K562 (cell line): ENCODE results near the gene ACKR3. TPM values are rescaled to one million over a fixed set of nuclear protein-coding genes. Genes with fewer than 3 reads are reported as not detected.

Experiments
- ATAC-seq: fragments of 200-7000 bp; cut with Tn5 transposase; 3 replicates; pipeline ENCODE4 v1.9.1; 2020; ENCODE audit warnings: moderate library complexity
- BruUV-seq: library from RNA; stranded (reverse); fragments of 400-500 nt; replicated peaks from 2 replicates; lab custom pipeline; 2021; lab: Mats Ljungman, UMichigan
- CTCF ChIA-PET: fragments of 300-600 bp; formaldehyde crosslinking; extraction: SDS; loops from one replicate; lab custom pipeline; 2021; ENCODE audit warnings: low intra/inter-chr PET ratio; lab: Yijun Ruan, JAX
- POLR2A ChIA-PET: fragments of 300-600, 350-650 bp; sonication (Branson Sonifier 250); formaldehyde crosslinking; extraction: SDS; loops from one replicate; lab custom pipeline; 2021; ENCODE audit warnings: antibody characterized with exemption, inconsistent platforms; lab: Yijun Ruan, JAX
- DNase-seq, 4 experiments: peaks; one replicate each; pipeline versions ENCODE4 v3.0.0 to v3.0.0-alpha.2; 2011 to 2018; ENCODE audit warnings: low spot score in 3 of 4, mixed read lengths in 3 of 4; ENCODE audit errors: extremely low read depth in 1 of 4
- FAIRE-seq: peaks from 2 replicates; lab custom pipeline; 2011; peaks lifted over from hg19 to GRCh38; lab: Jason Lieb, UNC
- H2AFZ ChIP-seq: 2 replicates; pipeline ENCODE4 v1.6.0; 2011; ENCODE audit warnings: low read depth, low read length, control low read depth, inconsistent platforms
- H3K27ac ChIP-seq: fragments of 200-600 bp; 3 replicates; pipeline ENCODE4 v1.8.0; 2011; ENCODE audit warnings: low read depth, mild to moderate bottlenecking, control low read depth, inconsistent platforms, low read length, moderate library complexity, mixed read lengths; ENCODE audit errors: extremely low read depth
- H3K27me3 ChIP-seq, 2 experiments: fragments of 300-600 bp in 1 of 2; 2 replicates in 1 of 2; 3 replicates in 1 of 2; pipeline versions ENCODE4 v1.6.0 to v1.8.0; 2011; ENCODE audit warnings: inconsistent platforms in 2 of 2, low read length in 2 of 2, mild to moderate bottlenecking in 1 of 2, mixed read lengths in 1 of 2, moderate library complexity in 1 of 2; ENCODE audit not compliant: control insufficient read depth in 2 of 2, insufficient read depth in 2 of 2
- H3K36me3 ChIP-seq: fragments of 300-600 bp; 3 replicates; pipeline ENCODE4 v1.8.0; 2011; ENCODE audit warnings: mild to moderate bottlenecking, low read length, inconsistent platforms; ENCODE audit not compliant: control insufficient read depth, insufficient read depth
- H3K4me1 ChIP-seq, 2 experiments: fragments of 200-600 bp in 1 of 2; replicated peaks in 1 of 2; 2 replicates in 1 of 2; 3 replicates in 1 of 2; pipeline versions ENCODE4 v1.5.1 to v1.8.0; 2011; ENCODE audit warnings: inconsistent platforms in 2 of 2, low read length in 2 of 2, mild to moderate bottlenecking in 1 of 2, mixed read lengths in 1 of 2, moderate library complexity in 1 of 2; ENCODE audit not compliant: control insufficient read depth in 2 of 2, insufficient read depth in 2 of 2
- H3K4me2 ChIP-seq: 2 replicates; pipeline ENCODE4 v1.6.1; 2011; ENCODE audit warnings: low read length, control low read depth, inconsistent platforms, mixed read lengths; ENCODE audit not compliant: insufficient read depth
- H3K4me3 ChIP-seq: fragments of 200-600 bp; sonication (generic), shearing (Covaris generic); 2 replicates; pipeline ENCODE4 v1.5.1; 2016; ENCODE audit warnings: control low read depth, inconsistent platforms
- H3K79me2 ChIP-seq: fragments of 200-600 bp; 3 replicates; pipeline ENCODE4 v1.8.0; 2011; ENCODE audit warnings: low read length, inconsistent platforms; ENCODE audit not compliant: control insufficient read depth, insufficient read depth
- H3K9ac ChIP-seq, 2 experiments: 2 replicates each; pipeline versions ENCODE4 v1.6.0 to v1.6.1; 2011; ENCODE audit warnings: low read depth in 2 of 2, low read length in 2 of 2, control low read depth in 1 of 2, inconsistent platforms in 1 of 2, mild to moderate bottlenecking in 1 of 2, mixed read lengths in 1 of 2; ENCODE audit not compliant: insufficient read depth in 1 of 2
- H3K9me1 ChIP-seq: one replicate; pipeline ENCODE4 v1.6.0; 2011; ENCODE audit warnings: inconsistent platforms, mild to moderate bottlenecking, low read length, moderate library complexity; ENCODE audit not compliant: control insufficient read depth, insufficient read depth
- H3K9me3 ChIP-seq: replicated peaks from 2 replicates; pipeline ENCODE4 v1.5.1; 2011; ENCODE audit warnings: low read depth, low read length, inconsistent platforms; ENCODE audit not compliant: control insufficient read depth, insufficient read depth
- H4K20me1 ChIP-seq: replicated peaks from 2 replicates; pipeline ENCODE4 v1.6.1; 2011; ENCODE audit warnings: low read length, inconsistent platforms, mixed read lengths; ENCODE audit not compliant: control insufficient read depth, insufficient read depth
- ESRRA ChIP-seq: fragments of 450-650 bp; IDR thresholded peaks from 2 replicates; pipeline ENCODE4 v1.6.1; 2014; ENCODE audit warnings: low read depth, mild to moderate bottlenecking, moderate library complexity, borderline replicate concordance
- FOXP1 ChIP-seq: sonication (generic); formaldehyde crosslinking; IDR thresholded peaks from 2 replicates; pipeline ENCODE4 v1.8.0; 2022; ENCODE audit warnings: mild to moderate bottlenecking, missing genetic modification reagents
- KDM2B ChIP-seq: fragments of 250-450 bp; sonication (Bioruptor Pico); IDR thresholded peaks from 2 replicates; pipeline ENCODE4 v1.8.0; 2021; ENCODE audit warnings: mild to moderate bottlenecking, moderate library complexity
- SAP30 ChIP-seq: fragments of 200-600 bp; sonication (generic); IDR thresholded peaks from 2 replicates; pipeline ENCODE4 v1.6.1; 2012; ENCODE audit warnings: borderline replicate concordance, low read depth, mild to moderate bottlenecking, moderate library complexity, low read length, control low read depth, inconsistent platforms; ENCODE audit not compliant: insufficient read depth, poor library complexity, severe bottlenecking
- XRCC5 ChIP-seq: fragments of 200-400 bp; formaldehyde crosslinking; IDR thresholded peaks from 2 replicates; pipeline ENCODE4 v1.6.1; 2017; ENCODE audit warnings: low read depth, mild to moderate bottlenecking, low read length
- ZNF263 ChIP-seq: sonication (generic); formaldehyde crosslinking; IDR thresholded peaks from 2 replicates; pipeline ENCODE4 v1.8.0; 2022; ENCODE audit warnings: mild to moderate bottlenecking, missing genetic modification reagents, borderline replicate concordance
- ZNF780A ChIP-seq: fragments of 250-450 bp; sonication (Bioruptor Pico); IDR thresholded peaks from 2 replicates; pipeline ENCODE4 v1.5.0; 2021; ENCODE audit warnings: mild to moderate bottlenecking
- ZSCAN32 ChIP-seq: fragments of 450-650 bp; formaldehyde crosslinking; IDR thresholded peaks from 2 replicates; pipeline ENCODE4 v1.4.0; 2020; ENCODE audit warnings: mild to moderate bottlenecking, moderate library complexity
- WGBS: fragments of 100-300 bp; shearing (Covaris generic); methylation state at CpG from one replicate; pipeline ENCODE4 v1.1.6; 2016; ENCODE audit warnings: low coverage, mixed read lengths; ENCODE audit not compliant: insufficient coverage; ENCODE audit errors: missing lambda C conversion rate; 5-methylcytosine and 5-hydroxymethylcytosine counted together
- in situ Hi-C: fragments of 300-500 bp; cut with MboI; formaldehyde crosslinking; loops from 4 replicates; pipeline ENCODE4 v1.15.0; 2018; ENCODE audit warnings: inconsistent platforms, mixed read lengths
- intact Hi-C: fragments of 100-400 bp; cut with micrococcal nuclease; formaldehyde crosslinking; loops from 2 replicates; pipeline ENCODE4 v1.14.2; 2022
- polyA plus RNA-seq, 8 experiments: library from polyadenylated mRNA; depleted of rRNA in 4 of 8; stranded (reverse) in 5 of 8; unstranded in 3 of 8; fragments of >200 nt; fragmentation: Nextera tagmentation in 2 of 8; fragmentation: Illumina TruSeq in 1 of 8; extraction: Ambion mirVana in 2 of 8; extraction: Trizol in 1 of 8; gene quantifications; 2 replicates each; pipeline versions ENCODE4 v1.2.1 to v1.2.3, GENCODE V29; 2011 to 2014; ENCODE audit warnings: inconsistent platforms in 1 of 8, missing spikeins in 1 of 8
- total RNA-seq, 7 experiments: library from RNA; depleted of rRNA in 6 of 7; stranded (reverse); fragments of >200 nt in 6 of 7; fragmentation: Illumina TruSeq in 2 of 7; extraction: Trizol in 2 of 7; gene quantifications; 2 replicates each; pipeline versions ENCODE4 v1.2.1 to v1.2.3, GENCODE V29; 2011 to 2021; ENCODE audit warnings: low replicate concordance in 1 of 7
- TF ChIP-seq, protein P1 (sequence below): fragments of 250-450 bp; sonication (Bioruptor Pico); IDR thresholded peaks from 2 replicates; pipeline ENCODE4 v1.4.0; 2020
- TF ChIP-seq, protein P2 (sequence below): fragments of 450-650 bp; formaldehyde crosslinking; IDR thresholded peaks from 2 replicates; pipeline ENCODE4 v1.4.0; 2020; ENCODE audit warnings: mild to moderate bottlenecking

The ACKR3 gene
- total and polyA plus RNA-seq, 9 of the 15 experiments (the other 6 are each of a cell fraction or from before 2014, with no cell fraction given), result 0.07 TPM; not detected in 8

DNA sequence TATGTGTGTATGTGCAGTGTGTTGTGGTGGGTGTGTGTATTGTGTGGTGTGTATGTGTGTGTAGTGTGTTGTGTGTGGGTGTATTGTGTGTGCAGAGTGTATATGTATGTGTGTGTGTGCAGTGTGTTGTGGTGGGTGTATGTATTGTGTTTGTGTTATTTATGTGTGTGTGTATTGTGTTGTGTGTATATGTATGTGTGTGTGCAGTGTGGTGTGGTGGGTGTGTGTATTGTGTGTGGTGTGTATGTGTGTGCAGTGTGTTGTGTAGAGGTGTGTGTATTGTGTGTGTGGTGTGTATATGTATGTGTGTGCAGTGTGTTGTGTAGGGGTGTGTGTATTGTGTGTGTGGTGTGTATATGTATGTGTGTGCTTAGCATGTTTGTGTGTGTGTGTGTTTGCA is 24.3 kb downstream of the ACKR3 start:
- H3K36me3 ChIP-seq, result no peaks in the 10 kb centered on the region
- intact Hi-C loops (no loop called here), in situ Hi-C loops (no loop called here)
- no peaks in the 10 kb centered on the region for H3K79me2 ChIP-seq
- no peak overlapping the region for H3K4me3 ChIP-seq
- no peaks in the 10 kb centered on the region for H3K4me1 ChIP-seq
- no peaks in the 10 kb centered on the region for H4K20me1 ChIP-seq
- ATAC-seq (no peak), FAIRE-seq (no peak), DNase-seq (no peak)
- CTCF ChIA-PET, result no interaction called here
- no peak overlapping the region for H3K9ac ChIP-seq
- no peaks in the 10 kb centered on the region for H3K9me3 ChIP-seq
- no peak overlapping the region for H3K27ac ChIP-seq
- H3K4me2 ChIP-seq, result no peak overlapping the region
- POLR2A ChIA-PET, result no interaction called here
- H2AFZ ChIP-seq, result no peak overlapping the region
- no TSS peak for BruUV-seq
- peaks cover 0 to 22% of the 10 kb centered on the region in 2 experiments; a peak in 2 of 5 replicates for H3K27me3 ChIP-seq
- TF ChIP-seq KDM2B (CRISPR knock-in tag), result no peak
- no peak for TF ChIP-seq XRCC5
- TF ChIP-seq ZNF780A (CRISPR knock-in tag), result no peak
- H3K9me1 ChIP-seq, result no peaks in the 10 kb centered on the region

DNA sequence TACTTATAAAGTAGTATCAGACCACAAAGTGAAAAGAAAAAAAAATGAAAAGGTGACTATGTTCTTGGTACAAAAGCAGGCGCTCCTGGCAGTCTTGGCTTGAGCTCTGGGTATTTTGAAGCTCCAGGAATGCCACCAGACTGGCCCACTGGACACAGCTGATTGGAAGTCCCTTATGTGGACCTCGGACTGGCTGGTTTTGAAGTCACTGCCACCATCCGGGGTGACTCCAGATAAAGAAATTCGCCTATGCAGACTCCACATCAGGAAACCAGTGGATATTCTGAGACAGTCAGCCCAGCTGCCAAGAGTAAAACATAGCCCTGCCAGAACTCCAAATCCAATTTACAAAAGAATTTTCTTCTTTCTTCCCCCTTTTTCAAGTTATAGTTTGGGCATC is 28.0 kb downstream of the ACKR3 start:
- Histone ChIP-seq H3K9me1 (no peaks in the 10 kb centered on the region), H3K4me1 (no peaks in the 10 kb centered on the region), H3K9ac (no peak overlapping the region), H3K79me2 (no peaks in the 10 kb centered on the region), H3K36me3 (no peaks in the 10 kb centered on the region), H3K4me2 (no peak overlapping the region), H3K4me3 (no peak overlapping the region), H3K27me3 (no peaks in the 10 kb centered on the region), H4K20me1 (no peaks in the 10 kb centered on the region), H2AFZ (no peak overlapping the region), H3K9me3 (no peaks in the 10 kb centered on the region), H3K27ac (no peak overlapping the region)
- FAIRE-seq, result no peak
- ChIA-PET CTCF (no interaction called here), POLR2A (interaction anchor here (1.0 kb wide), 1 partner anchor 18 kb away, joined by 3 read pairs; no protein-coding TSS in a partner anchor)
- in situ Hi-C loops, result no loop called here
- DNase-seq, result no peak
- WGBS, result 0% methylated on average over 3 of the region's 4 CpGs
- no TSS peak for BruUV-seq
- intact Hi-C loops, result no loop called here
- ATAC-seq, result no peak
- no peak for TF ChIP-seq ESRRA
- TF ChIP-seq, protein P1, sequence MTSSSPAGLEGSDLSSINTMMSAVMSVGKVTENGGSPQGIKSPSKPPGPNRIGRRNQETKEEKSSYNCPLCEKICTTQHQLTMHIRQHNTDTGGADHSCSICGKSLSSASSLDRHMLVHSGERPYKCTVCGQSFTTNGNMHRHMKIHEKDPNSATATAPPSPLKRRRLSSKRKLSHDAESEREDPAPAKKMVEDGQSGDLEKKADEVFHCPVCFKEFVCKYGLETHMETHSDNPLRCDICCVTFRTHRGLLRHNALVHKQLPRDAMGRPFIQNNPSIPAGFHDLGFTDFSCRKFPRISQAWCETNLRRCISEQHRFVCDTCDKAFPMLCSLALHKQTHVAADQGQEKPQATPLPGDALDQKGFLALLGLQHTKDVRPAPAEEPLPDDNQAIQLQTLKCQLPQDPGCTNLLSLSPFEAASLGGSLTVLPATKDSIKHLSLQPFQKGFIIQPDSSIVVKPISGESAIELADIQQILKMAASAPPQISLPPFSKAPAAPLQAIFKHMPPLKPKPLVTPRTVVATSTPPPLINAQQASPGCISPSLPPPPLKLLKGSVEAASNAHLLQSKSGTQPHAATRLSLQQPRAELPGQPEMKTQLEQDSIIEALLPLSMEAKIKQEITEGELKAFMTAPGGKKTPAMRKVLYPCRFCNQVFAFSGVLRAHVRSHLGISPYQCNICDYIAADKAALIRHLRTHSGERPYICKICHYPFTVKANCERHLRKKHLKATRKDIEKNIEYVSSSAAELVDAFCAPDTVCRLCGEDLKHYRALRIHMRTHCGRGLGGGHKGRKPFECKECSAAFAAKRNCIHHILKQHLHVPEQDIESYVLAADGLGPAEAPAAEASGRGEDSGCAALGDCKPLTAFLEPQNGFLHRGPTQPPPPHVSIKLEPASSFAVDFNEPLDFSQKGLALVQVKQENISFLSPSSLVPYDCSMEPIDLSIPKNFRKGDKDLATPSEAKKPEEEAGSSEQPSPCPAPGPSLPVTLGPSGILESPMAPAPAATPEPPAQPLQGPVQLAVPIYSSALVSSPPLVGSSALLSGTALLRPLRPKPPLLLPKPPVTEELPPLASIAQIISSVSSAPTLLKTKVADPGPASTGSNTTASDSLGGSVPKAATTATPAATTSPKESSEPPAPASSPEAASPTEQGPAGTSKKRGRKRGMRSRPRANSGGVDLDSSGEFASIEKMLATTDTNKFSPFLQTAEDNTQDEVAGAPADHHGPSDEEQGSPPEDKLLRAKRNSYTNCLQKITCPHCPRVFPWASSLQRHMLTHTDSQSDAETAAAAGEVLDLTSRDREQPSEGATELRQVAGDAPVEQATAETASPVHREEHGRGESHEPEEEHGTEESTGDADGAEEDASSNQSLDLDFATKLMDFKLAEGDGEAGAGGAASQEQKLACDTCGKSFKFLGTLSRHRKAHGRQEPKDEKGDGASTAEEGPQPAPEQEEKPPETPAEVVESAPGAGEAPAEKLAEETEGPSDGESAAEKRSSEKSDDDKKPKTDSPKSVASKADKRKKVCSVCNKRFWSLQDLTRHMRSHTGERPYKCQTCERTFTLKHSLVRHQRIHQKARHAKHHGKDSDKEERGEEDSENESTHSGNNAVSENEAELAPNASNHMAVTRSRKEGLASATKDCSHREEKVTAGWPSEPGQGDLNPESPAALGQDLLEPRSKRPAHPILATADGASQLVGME (CRISPR knock-in tag), result no peak
- no peak for TF ChIP-seq SAP30
- TF ChIP-seq ZSCAN32 (CRISPR knock-in tag), result no peak
- TF ChIP-seq, protein P2, sequence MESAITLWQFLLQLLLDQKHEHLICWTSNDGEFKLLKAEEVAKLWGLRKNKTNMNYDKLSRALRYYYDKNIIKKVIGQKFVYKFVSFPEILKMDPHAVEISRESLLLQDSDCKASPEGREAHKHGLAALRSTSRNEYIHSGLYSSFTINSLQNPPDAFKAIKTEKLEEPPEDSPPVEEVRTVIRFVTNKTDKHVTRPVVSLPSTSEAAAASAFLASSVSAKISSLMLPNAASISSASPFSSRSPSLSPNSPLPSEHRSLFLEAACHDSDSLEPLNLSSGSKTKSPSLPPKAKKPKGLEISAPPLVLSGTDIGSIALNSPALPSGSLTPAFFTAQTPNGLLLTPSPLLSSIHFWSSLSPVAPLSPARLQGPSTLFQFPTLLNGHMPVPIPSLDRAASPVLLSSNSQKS (CRISPR knock-in tag), result no peak
- no peak for TF ChIP-seq ZNF263 (CRISPR knock-in tag)
- TF ChIP-seq FOXP1, result no peak
